ENCODE measurements around the gene SDK1.
"Not testable (repeated sequence)": the region's sequence is repeated elsewhere in the genome, so short reads cannot be mapped to it uniquely, and the experiment has no call there.

SDK1 gene

GRCh38 chr7:3753868-3754267, 452.8 kb downstream of the SDK1 start:
- DNase-seq = no peak

DNA sequence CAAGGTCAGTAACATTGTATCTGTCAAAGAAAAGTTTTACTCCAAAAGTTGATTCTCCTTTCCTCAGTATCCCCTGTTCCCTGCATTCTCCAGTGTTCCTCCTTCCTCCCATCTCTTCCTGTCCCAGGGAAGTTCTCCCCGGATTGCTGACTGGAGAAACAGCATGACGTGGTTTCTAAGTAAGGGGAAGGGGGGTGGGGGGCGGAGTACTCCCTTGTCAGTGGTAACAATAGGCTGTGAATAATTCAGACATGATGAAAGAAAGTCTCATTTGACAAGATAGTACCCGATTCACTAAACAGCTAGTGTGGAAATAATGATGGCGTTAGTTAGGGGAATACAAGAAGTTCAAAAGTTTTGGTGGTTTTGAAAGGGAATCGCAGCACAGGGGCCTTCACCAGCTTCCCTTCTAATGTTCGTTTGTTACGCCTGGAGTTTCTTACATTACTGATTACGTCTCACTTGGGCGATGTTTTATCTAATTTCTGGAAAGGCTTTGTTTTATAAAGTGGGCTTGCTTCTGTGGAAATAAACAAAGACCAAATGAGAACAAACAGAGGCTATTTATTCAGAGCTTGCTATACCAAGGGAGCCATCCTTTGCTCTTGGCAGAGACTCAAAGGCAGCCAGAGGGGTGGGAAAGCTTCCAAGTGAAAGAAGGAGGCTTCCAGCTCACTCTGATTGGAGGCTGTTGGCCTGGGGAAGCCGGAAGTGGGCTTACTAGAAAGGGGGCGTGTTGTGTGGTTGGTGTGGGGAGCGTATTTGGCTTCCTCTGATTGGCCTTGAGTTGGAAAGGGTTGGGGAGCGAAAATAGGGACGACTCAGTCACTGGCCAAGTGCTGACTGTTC, 453.7 kb downstream of the SDK1 start:
- no peak for DNase-seq

DNA sequence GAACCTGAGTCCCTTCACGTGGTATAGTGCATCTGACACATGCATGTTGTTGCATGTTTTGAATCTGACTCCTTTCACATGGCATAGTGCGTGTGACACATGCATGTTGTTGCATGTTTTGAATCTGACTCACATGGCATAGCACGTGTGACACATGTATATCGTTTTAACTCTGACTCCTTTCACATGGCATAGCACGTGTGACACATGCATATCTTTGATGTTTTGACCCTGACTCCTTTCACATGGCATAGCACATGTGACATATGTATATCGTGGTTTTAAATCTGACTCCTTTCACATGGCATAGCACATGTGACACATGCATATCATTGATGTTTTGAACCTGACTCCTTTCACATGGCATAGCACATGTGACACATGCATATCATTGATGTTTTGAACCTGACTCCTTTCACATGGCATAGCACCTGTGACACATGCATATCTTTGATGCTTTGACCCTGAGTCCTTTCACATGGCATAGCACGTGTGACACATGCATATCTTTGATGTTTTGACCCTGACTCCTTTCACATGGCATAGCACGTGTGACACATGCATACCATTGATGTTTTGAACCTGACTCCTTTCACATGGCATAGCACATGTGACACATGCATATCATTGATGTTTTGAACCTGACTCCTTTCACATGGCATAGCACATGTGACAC, 454.9 kb downstream of the SDK1 start:
- DNase-seq = not testable (repeated sequence)

GRCh38 chr7:3757059-3757458, 456.0 kb downstream of the SDK1 start:
- DNase-seq = no peak

DNA sequence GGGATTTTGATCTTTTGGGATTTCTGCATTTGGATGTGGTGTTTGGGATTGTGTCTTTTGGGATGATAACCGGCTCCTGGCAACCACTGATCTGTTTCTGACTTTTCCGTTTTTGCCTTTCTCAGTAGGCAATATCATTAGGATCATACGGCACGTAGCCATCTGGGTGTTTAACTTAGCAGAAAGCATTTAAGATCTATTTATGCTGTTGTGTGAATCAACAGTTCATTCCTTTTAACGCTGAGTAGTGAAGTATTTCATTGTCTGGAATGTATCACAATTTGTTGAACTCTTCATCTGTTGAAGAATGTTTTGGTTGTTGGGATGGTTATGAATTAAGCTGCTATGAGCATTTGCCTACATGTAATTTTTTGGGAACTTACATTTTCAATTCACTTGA, 459.6 kb downstream of the SDK1 start:
- DNase-seq = no peak

DNA sequence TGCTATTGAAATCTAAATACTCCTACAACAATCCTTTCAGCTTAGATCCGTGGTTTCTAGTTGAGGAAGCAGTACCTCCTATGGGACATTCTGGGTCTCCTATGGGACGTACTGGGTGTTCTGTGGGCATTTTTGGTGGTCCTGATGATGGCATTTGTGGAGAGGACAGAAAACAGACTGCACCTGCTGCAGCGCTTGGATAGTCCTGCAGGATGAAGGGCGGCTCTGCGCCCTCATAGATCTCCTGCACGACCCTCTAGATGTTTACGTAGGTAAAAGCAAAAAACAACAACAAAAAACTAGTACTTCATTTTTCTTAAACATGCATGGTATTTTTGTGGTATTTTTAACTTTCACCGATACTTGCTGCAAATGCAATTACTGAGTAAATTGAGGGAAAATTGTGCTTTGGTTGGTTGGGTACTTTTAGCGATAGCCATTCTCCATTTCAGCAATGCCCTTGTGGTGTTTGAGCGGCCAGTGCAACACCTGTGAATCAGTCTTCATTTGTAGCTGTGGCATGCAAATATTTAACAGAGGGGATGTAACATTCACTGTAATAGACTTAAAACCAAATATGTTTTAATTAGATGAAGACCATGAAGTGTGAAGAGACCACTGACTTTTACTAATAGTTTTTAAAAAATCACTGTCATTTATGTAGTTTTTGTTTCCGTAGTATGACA, 461.2 kb downstream of the SDK1 start:
- DNase-seq = no peak

DNA sequence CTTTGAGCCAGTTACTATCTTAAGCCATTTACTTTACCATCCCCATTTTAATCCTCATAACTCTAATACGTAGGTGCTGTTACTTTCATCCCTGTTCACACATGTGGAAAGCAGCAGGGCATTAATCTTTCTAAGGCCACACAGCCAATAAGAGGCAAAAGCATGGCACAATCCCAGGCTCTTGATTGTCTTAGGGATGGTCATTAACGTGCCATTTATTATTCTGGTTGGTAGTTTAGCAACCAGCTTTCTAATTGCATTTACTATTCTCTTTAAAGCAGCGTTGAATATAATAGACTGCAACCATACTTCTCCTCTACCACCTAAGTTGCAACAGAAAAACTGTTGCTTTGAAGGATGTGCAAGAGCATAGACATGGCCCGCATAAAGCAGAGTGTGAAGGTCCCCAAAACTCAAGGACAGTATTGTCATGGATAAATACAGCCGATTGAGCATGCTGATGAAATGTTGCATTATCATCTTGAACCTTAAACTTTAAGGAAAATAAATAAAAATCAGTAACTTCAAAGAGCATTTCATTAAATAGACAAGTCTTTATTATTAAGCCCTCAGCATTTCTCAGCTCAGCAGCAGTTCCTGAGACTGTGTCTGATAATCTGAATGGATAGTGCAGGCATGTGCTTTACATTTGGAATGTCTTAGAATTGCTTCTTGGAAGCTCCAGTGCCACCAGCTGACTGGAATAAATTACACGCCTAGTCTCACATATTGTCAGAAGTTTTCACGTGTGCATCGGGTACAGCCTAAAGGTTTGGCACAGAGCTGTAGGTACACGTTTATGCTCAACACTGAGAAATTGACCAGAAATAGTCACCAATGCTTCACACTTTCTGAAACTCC, 467.1 kb downstream of the SDK1 start:
- DNase-seq = no peak

DNA sequence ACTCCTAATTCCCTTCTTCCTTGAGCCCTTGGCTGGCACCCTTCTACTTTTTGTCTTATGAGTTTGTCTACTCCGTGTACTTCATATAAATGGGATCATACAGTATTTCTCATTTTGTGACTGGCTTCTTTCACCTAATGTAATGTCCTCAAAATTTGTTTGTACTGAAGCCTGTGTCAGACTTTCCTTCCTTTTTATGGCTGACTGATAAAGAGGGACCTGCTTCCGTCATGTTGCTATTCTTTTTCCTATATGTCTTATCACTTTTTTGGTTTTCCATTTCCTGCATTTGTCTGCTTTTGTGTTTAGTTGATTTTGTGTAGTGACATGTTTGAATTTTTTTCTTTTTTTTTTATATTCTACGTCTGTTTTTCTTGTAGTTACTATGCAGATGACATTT, 470.9 kb downstream of the SDK1 start:
- DNase-seq = no peak

DNA sequence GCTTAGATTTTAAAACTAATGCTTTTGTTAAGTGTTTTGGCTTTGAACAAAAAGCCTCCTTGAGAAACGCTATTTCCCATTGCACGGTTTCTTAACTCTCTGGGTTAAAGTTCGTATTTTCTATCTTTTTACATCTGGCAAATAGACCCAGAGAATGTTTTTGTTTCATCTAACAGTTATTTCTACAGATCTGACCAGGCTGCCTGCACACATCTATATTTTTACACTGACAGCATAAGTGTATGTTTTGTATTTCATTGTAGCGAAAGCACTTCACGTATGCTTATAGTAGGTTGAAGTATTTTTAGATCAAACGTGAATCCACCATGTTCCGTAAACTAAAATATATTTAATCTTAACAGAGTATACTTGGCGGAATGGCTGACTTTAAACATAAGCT, 477.3 kb downstream of the SDK1 start:
- DNase-seq = no peak

DNA sequence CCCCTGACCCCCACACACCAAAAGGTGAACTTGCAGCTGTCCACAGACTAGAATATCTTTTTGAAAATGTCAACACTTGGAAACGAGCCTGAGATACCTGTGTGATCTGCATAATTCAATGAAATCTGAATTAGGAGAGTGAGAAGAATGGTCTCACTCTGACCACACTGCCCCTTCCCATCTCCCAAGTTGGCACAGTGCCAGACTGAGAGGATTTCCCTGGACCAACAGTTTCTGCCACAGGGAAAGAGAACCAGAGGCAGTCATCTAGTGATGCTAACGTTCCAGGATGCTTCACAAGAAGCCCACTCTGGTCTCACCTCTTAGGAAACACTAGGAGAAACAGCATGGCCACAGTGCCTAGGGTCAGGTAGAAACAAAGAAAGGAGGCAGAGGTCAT, 479.0 kb downstream of the SDK1 start:
- DNase-seq = no peak

DNA sequence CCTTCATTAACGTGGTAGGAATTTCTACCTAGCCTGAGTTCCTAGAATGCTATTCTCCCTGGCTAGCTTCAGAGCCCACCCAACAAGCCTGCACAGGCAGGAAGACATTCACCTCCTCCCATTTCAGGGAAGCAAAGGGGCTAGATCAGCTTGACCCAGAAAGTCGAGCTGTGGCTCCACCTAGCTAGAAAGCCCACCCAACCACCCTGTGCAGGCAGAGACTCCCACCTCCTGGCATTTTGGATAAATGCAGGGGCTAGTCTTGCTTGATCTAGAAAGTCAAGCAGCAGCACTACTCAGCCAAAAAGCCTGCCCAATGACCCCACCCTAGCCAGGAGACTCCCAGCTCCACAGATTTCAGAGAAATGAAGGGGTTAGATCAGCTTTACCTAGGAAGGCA, 479.5 kb downstream of the SDK1 start:
- DNase-seq = no peak

- no peak for DNase-seq
Measured at GRCh38 chr7:3781607-3782006, 480.6 kb downstream of the SDK1 start.

GRCh38 chr7:3787717-3788264, 486.7 kb downstream of the SDK1 start:
- DNase-seq = no peak

DNA sequence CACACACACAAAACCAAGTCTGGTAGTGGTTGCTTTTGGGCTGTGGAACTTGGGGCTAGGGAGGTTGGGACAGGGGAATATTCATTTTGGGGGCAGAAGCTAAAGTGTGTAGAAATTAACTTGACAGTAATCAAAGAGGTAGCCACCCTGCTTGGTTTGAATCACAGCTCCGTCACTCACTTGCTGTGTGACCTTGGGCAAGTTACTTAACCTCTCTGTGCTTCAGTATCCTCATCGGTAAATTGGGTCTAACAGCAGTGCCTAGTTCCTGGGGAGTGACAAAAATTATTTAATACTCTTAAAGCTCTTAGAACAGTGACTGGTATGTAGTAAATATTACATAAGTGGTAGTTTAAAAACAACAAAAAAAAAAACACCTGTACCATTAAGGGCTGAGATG, 489.8 kb downstream of the SDK1 start:
- DNase-seq = no peak

DNA sequence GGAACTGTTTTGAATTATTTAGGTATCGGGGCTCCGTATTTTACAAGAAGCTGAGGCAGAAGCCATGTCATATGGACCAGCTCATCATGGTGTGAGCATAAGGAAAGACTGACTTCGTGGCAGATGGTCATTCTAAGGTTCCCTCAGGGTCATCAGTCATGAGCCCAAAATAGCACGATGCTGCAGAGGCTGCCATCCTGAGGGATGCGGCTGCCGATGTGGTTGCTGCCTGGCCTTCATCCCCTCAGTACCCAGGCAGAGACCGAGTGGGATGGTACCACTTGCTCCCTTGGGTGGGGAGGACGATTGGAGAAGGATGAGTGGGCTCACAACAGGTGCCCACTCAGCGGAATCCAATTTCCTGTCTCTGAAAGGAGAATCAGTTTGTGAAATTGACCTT, 490.3 kb downstream of the SDK1 start:
- DNase-seq = no peak

- no peak for DNase-seq
Measured at GRCh38 chr7:3795141-3795540, 494.1 kb downstream of the SDK1 start.

- DNase-seq = no peak
Measured at GRCh38 chr7:3795781-3796180, 494.7 kb downstream of the SDK1 start.

- no peak for DNase-seq
Measured at GRCh38 chr7:3805151-3805550, 504.1 kb downstream of the SDK1 start.

GRCh38 chr7:3806516-3806915, 505.5 kb downstream of the SDK1 start:
- DNase-seq = no peak

- DNase-seq = no peak
Measured at GRCh38 chr7:3807824-3808223, 506.8 kb downstream of the SDK1 start.

DNA sequence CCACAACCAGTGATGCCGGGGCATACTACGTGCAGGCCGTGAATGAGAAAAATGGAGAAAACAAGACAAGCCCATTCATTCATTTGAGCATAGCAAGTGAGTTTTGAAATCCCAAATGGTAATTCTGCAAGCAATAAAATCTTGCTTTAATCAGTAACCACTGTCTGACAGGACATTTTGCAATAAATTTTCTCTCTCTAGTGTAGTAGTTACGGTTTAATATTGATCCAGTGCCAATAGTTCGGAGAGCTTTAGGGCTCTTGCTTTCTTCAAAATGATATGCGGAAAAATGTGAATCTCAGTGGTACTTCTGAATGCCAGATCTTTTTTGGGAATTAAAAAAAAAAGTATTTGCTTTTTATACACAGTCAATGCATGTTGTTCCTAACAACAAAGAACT, 520.4 kb downstream of the SDK1 start:
- DNase-seq = no peak

GRCh38 chr7:3825491-3825890, 524.4 kb downstream of the SDK1 start:
- no peak for DNase-seq

GRCh38 chr7:3832199-3832598, 531.1 kb downstream of the SDK1 start:
- no peak for DNase-seq
